ENCODE data around the gene NELFA. TPM values are rescaled to one million over a fixed set of nuclear protein-coding genes. Genes with fewer than 3 reads are reported as not detected.
A peak's percentile ranks its signal among the peaks of the same experiment; 100 is the strongest.

The NELFA gene
- total RNA-seq, 4 donors from 2014 or later: 23.1 to 36.8 (median 25.0) TPM

DNA sequence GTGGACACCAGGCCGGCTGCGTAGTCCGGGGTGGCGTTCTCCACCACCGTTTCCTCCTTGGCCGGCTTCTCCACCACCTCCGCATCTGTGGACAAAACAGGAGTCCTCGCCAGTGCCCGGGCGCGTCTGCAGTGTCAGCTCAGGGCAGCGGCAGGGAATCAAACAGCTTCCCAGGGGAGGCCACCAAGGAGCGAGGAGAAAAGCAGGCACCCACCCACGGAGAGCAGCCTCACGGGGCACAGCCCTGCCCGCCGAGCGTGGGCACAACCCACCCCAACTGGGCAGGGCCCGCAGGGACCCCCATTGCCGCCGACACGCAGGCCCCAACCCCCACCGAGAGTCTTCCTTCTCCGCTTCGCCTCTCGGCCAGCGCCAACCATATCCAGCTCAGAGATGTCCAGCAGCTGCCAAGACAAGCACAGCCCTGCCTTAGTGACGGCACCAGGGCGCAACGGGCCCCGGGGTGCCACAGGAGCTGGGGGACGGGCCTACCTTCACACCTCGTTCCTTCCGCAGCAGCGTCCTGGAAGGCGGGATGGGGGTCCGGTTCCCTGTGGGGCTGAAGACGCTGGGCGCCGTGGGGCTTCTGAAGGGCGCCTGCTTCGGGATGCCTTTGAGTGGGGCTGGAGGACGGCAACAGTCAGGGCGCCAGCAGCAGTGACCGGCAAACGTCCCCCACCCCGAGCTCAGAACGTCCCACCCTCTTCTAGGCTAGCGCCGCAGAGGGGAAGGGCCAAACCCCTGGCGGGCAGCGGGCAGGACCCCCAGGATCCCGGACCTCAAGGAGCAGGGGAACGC, 22.8 kb downstream of the NELFA start:
- no peaks in the 10 kb centered on the region for H3K27me3 ChIP-seq
- H3K9me3 ChIP-seq: no peaks in the 10 kb centered on the region
- H3K36me3 ChIP-seq: peaks cover 61 to 100% (median 70%) of the 10 kb centered on the region in 3 donors
- H3K4me3 ChIP-seq: no peak overlapping the region
- intact Hi-C loops (cut with DNase I): no loop called here
- H3K27ac ChIP-seq: no peak overlapping the region
- 92 to 95% methylated on average over 7 to 8 of the region's 54 CpGs for WGBS, 2 donors
- peaks cover 3 to 25% (median 3%) of the 10 kb centered on the region in 3 donors for H3K4me1 ChIP-seq
- TF ChIP-seq POLR2A (IDR thresholded peaks at IDR 0.05): no peak
- TF ChIP-seq, protein P1, sequence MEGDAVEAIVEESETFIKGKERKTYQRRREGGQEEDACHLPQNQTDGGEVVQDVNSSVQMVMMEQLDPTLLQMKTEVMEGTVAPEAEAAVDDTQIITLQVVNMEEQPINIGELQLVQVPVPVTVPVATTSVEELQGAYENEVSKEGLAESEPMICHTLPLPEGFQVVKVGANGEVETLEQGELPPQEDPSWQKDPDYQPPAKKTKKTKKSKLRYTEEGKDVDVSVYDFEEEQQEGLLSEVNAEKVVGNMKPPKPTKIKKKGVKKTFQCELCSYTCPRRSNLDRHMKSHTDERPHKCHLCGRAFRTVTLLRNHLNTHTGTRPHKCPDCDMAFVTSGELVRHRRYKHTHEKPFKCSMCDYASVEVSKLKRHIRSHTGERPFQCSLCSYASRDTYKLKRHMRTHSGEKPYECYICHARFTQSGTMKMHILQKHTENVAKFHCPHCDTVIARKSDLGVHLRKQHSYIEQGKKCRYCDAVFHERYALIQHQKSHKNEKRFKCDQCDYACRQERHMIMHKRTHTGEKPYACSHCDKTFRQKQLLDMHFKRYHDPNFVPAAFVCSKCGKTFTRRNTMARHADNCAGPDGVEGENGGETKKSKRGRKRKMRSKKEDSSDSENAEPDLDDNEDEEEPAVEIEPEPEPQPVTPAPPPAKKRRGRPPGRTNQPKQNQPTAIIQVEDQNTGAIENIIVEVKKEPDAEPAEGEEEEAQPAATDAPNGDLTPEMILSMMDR (IDR thresholded peaks at IDR 0.05): no peak
- no peak for DNase-seq

DNA sequence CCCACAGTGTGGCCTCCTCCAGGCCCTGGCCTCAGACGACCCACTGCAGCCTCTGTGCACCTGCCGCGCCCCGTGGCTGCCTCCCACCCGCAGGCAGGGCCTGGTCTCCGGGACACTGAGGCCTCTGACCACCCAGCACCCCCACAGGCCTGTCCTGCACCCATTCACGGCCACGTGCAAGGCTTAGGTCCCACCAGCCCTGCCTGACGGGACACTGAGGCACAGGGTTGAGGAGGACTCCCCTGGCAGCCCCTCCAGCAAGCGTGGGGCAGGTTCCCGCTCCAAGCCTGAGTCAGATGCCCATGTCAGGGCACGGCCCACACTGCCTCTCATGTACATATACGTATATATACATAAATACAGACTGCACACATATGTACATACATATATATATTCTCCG, 23.5 kb downstream of the NELFA start:
- DNase-seq: no peak
- 87 to 92% methylated on average over 7 to 12 of the region's 14 CpGs for WGBS, 2 donors
- no peak overlapping the region for H3K4me3 ChIP-seq
- no peaks in the 10 kb centered on the region for H3K9me3 ChIP-seq
- peaks cover 3 to 26% (median 3%) of the 10 kb centered on the region in 3 donors for H3K4me1 ChIP-seq
- H3K27ac ChIP-seq: no peak overlapping the region
- no peaks in the 10 kb centered on the region for H3K27me3 ChIP-seq
- H3K36me3 ChIP-seq: peaks cover 63 to 100% (median 70%) of the 10 kb centered on the region in 3 donors
- intact Hi-C loops (cut with DNase I): no loop called here
- TF ChIP-seq, protein P1 (IDR thresholded peaks at IDR 0.05): no peak
- no peak for TF ChIP-seq POLR2A (IDR thresholded peaks at IDR 0.05)

- Histone ChIP-seq H3K9me3 (no peaks in the 10 kb centered on the region), H3K27me3 (no peaks in the 10 kb centered on the region), H3K36me3 (peaks cover 58 to 100% (median 76%) of the 10 kb centered on the region in 3 donors), H3K27ac (peak overlapping the region in 1 of 4 donors; percentile 2), H3K4me1 (peaks cover 3 to 26% (median 3%) of the 10 kb centered on the region in 3 donors), H3K4me3 (no peak overlapping the region)
- intact Hi-C loops (cut with DNase I): no loop called here
- no peak for DNase-seq
- 66 to 68% methylated on average over 7 of the region's 27 CpGs for WGBS, 2 donors
- no peak for TF ChIP-seq POLR2A (IDR thresholded peaks at IDR 0.05)
- TF ChIP-seq, protein P1 (IDR thresholded peaks at IDR 0.05): no peak
Observed at GRCh38 chr4:1984406-1985191, 24.2 kb downstream of the NELFA start.

- H3K9me3 ChIP-seq: no peaks in the 10 kb centered on the region
- DNase-seq: no peak
- H3K27ac ChIP-seq: no peak overlapping the region
- H3K36me3 ChIP-seq: peaks cover 55 to 100% (median 70%) of the 10 kb centered on the region in 3 donors
- H3K4me1 ChIP-seq: peaks cover 3 to 26% (median 3%) of the 10 kb centered on the region in 3 donors
- no peak overlapping the region for H3K4me3 ChIP-seq
- no peak for TF ChIP-seq POLR2A (IDR thresholded peaks at IDR 0.05)
- TF ChIP-seq, protein P1 (IDR thresholded peaks at IDR 0.05): no peak
- 90 to 98% methylated on average over 8 to 18 of the region's 21 CpGs for WGBS, 2 donors
- H3K27me3 ChIP-seq: no peaks in the 10 kb centered on the region
- intact Hi-C loops (cut with DNase I): no loop called here
Observed at GRCh38 chr4:1983846-1984405, 24.8 kb downstream of the NELFA start.
